LNCaP clone FGC (cell line): Measurements from ENCODE around the gene DHX15.
A peak's percentile ranks its signal among the peaks of the same experiment; 100 is the strongest.

Source experiments
- DNase-seq: peaks from one replicate; pipeline ENCODE4 v3.0.0-alpha.2; 2011; ENCODE audit warnings: low read depth
- H3K4me3 ChIP-seq: 2 replicates; pipeline ENCODE4 v1.5.1; 2011; ENCODE audit warnings: mild to moderate bottlenecking, low read depth, low read length, control low read depth
- TF ChIP-seq, protein P1 (sequence below): IDR thresholded peaks from 2 replicates; pipeline ENCODE4 v1.5.1; 2012; ENCODE audit warnings: mild to moderate bottlenecking; ENCODE audit not compliant: control insufficient read depth, insufficient read depth; ENCODE audit errors: extremely low read depth

The DHX15 gene

DNA sequence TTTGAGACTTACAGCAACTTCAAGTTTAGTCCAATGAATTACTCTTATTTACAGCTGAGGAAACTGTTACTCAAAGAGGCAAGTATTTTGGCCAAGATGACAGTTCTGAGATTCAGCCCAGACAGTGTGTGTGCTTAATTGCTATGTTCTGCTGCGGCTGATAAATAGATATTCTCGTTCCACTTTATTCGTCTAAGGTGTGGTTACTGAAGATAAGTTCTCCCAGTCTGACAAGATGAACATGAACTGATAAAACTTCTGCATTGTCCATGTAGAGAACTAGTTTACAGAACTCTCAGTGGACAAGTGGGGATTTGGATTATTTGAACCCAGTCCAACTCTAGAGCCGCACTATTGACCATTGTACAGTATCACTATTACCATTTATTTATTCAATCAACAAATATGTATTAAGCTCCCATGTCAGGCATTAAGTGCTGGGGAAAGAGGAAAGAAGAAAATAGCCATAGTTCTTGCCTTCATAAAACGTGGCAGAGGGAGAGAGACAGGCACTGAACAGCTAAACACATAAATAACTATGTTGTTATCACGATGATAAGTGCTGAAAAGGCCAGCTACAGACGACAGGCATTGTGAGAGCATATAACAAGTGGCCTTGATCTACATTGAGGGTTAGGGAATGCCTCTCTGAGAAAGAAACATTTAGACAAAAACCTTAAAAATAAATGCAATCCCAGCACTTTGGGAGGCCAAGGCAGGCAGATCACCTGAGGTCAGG is 4.0 kb upstream of the DHX15 start:
- no peak for DNase-seq
- TF ChIP-seq, protein P1, sequence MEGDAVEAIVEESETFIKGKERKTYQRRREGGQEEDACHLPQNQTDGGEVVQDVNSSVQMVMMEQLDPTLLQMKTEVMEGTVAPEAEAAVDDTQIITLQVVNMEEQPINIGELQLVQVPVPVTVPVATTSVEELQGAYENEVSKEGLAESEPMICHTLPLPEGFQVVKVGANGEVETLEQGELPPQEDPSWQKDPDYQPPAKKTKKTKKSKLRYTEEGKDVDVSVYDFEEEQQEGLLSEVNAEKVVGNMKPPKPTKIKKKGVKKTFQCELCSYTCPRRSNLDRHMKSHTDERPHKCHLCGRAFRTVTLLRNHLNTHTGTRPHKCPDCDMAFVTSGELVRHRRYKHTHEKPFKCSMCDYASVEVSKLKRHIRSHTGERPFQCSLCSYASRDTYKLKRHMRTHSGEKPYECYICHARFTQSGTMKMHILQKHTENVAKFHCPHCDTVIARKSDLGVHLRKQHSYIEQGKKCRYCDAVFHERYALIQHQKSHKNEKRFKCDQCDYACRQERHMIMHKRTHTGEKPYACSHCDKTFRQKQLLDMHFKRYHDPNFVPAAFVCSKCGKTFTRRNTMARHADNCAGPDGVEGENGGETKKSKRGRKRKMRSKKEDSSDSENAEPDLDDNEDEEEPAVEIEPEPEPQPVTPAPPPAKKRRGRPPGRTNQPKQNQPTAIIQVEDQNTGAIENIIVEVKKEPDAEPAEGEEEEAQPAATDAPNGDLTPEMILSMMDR: no peak
- H3K4me3 ChIP-seq: no peak overlapping the region

DNA sequence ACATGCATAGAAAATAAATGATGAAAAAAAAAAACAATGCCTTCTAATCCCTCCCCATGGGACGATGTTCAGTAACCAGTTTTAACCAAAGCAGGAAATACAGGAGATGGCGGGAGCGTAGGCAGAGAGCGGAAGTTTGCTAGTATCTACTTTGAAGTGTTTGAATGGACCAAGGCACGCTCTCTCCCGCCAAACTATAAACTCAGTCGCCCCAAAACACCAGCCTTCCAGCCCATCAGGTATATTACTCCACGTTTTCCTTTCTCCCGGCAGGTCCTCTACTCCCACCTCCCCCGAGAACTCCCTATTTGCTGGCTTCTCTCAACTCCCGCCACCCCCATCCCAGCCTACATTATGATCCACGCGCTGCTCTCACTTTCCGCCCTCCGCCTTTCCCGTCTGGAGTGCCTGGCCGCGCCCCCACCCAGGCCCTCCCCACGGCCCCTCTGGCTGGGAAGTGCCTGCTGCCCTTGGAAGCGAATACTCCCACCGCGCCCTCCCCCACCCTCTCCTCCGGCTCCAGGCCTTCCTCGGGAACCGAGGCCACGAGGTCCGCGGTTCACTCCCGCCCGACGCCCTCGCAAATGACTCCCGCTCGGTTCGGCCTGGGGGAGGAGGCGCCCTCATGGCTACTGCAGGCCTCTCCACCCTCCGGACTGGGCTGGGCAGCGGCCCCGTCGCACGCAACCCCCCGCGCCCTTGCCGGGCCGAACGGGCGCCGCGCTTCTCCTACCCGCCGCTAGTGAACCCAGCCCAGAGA is 723 bp downstream of the DHX15 start:
- H3K4me3 ChIP-seq: peak overlapping the region; percentile 99
- no peak for DNase-seq
- TF ChIP-seq, protein P1: no peak

DNA sequence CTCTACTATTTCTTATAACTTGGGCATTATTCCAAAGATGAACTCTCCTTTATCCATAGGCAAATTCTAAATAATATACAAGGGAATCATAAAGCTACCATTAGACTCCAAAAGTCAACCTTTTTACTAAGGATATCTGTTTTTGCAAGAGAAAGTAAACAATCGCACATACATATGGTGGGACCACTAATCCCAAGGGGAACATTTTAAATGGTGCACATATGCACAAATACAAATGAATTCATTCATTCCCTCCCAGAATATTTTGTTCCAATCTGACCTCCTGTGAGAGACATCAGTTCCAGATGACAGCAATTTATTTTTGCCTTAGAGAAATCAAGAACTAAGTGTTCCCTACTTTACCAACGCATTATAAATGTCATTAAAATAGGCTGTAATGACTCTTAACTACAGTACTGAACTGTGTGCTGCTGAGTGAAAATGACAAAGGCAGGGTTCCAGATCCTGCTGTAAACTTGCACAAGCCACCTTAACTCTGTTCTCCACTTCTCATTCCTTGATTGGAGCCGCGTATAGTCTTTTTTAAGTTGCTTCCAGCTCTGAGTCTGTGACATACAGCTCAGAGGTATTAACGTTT is 2.0 kb downstream of the DHX15 start:
- TF ChIP-seq, protein P1: no peak
- DNase-seq: no peak
- peak overlapping the region; percentile 99 for H3K4me3 ChIP-seq

DNA sequence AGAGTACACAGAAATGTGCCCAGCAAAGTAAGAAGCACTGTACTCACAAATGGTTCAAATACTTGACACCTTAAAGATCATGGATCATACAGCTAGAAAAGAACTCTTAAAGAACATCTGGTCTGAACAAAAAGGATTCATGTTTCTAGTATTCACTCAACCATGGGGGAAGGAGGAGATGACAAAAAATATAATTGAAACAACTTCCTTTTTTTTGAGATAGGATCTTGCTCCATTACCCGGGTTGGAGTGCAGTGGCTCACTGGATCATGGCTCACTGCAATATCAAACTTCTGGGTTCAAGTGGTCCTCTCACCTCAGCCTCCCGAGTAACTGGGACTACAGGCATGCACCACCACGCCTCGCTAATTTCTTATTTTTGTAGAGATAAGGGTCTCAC is 6.0 kb downstream of the DHX15 start:
- DNase-seq: no peak
- no peak overlapping the region for H3K4me3 ChIP-seq

DNA sequence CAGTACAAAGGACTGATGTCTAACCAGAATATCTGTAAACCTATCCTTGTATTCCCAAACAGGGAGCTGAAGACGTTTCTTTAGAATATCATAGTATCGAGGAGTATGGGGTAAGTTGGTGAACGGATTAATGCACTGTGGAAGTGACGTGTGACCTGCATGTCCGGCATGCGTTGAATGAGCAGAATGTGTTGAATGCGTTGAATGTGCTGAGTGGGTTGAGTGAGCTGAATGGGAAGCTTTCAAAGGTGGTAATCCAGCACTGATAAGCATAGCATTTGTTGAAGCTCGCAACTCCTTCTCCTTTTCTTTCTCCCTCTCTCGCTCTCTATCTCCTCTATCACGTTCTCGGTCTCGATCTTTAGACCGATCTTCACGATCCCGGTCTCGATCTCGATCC is 8.1 kb downstream of the DHX15 start:
- no peak for DNase-seq
- no peak overlapping the region for H3K4me3 ChIP-seq
- TF ChIP-seq, protein P1: no peak

More for the DNA sequence above, 6.0 kb downstream of the DHX15 start:
- TF ChIP-seq, protein P1: no peak

DNA sequence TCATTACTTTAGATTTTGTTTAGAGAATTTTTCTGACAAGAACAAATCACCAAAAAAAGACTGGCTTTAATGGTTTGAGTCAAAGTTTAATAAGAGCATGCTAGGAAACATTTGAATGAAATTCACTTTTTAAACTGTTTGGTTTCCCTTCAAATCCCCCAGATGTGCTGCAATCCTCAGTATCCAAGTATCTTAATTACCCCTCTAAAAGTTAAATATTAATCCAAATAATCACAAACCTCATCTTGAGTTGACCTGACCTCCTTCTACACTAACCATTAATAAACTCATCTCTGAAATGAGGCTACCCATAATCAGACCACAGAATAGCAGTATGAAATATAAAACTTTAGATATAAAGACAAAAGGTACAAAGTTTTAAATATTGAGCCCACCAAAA is 10.1 kb downstream of the DHX15 start:
- TF ChIP-seq, protein P1: no peak
- no peak overlapping the region for H3K4me3 ChIP-seq

DNA sequence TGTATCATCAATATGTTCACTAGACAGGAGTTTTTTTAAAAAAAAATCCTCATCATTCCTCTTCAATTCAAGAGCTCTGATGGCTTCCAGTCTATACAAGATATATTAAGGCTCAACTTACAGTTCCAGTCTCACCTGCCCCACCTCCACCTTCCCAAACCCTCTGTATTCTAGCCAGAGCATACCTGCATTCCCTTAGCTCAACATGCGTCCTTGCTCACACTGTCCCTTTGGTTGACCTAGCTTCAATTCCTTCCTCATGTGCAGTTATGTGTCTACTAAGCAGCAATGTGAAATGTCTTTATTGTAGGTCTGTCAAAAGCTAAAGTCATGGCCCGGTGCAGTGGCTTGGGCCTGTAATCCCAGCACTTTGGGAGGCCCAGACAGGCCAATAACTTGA is 10.8 kb downstream of the DHX15 start:
- DNase-seq: no peak
- TF ChIP-seq, protein P1: no peak
- no peak overlapping the region for H3K4me3 ChIP-seq

More for the DNA sequence above, 10.1 kb downstream of the DHX15 start:
- no peak for DNase-seq
